GM12878 (cell line): Measurements from ENCODE around the gene PFKL. TPM values are rescaled to one million over a fixed set of nuclear protein-coding genes. Genes with fewer than 3 reads are reported as not detected.

ENCODE experiments used
- CEBPZ ChIP-seq: fragments of 150-350 bp; IDR thresholded peaks from 2 replicates; pipeline ENCODE4 v1.6.1; 2016; ENCODE audit warnings: low read depth, low read length
- NFIC ChIP-seq: IDR thresholded peaks from 2 replicates; pipeline ENCODE4 v1.6.1; 2012; ENCODE audit warnings: low read depth, mild to moderate bottlenecking, inconsistent platforms, low read length, moderate library complexity
- REST ChIP-seq: IDR thresholded peaks from 2 replicates; pipeline ENCODE4 v1.6.1; 2012; ENCODE audit warnings: mild to moderate bottlenecking, low read depth, low read length
- ZBTB33 ChIP-seq: fragments of 450-650 bp; IDR thresholded peaks from 2 replicates; pipeline ENCODE4 v1.6.1; 2017; ENCODE audit warnings: mild to moderate bottlenecking
- polyA plus RNA-seq, 11 experiments: library from polyadenylated mRNA; depleted of rRNA in 4 of 11; unstranded in 6 of 11; stranded (reverse) in 5 of 11; fragments of >200 nt; fragmentation: Nextera tagmentation in 4 of 11; fragmentation: Illumina TruSeq in 1 of 11; extraction: Ambion mirVana in 4 of 11; extraction: Trizol in 1 of 11; gene quantifications; 1 replicate in 1 of 11; 2 replicates in 10 of 11; pipeline versions ENCODE4 v1.2.1 to v1.2.3, GENCODE V29; 2011 to 2016; ENCODE audit warnings: inconsistent platforms in 2 of 11, missing spikeins in 2 of 11, low read depth in 1 of 11
- total RNA-seq, 4 experiments: library from RNA; depleted of rRNA in 3 of 4; stranded (reverse); fragments of >200 nt in 3 of 4; fragmentation: Illumina TruSeq in 1 of 4; extraction: Trizol in 1 of 4; gene quantifications; 2 replicates each; pipeline versions ENCODE4 v1.2.1 to v1.2.3, GENCODE V29; 2013 to 2021

Gene PFKL
- total and polyA plus RNA-seq, 10 of the 15 experiments (the other 5 are each of a cell fraction or from before 2014, with no cell fraction given), result 1.2 to 192 (median 112) TPM

- TF ChIP-seq REST, result no peak
- no peak for TF ChIP-seq CEBPZ
- TF ChIP-seq ZBTB33, result no peak
- no peak for TF ChIP-seq NFIC
These were observed 64.5 kb downstream of the PFKL start (continued) for GRCh38 chr21:44364151-44365053.
